DMS53 treated with DMSO at 0.1 percent for 48 hours (cell line): ENCODE data around the gene FGD5.

Experiments used
- DNase-seq: peaks from one replicate; lab custom pipeline; 2025; ENCODE audit not compliant: unreplicated experiment; lab: John Stamatoyannopoulos, UW

Gene FGD5

GRCh38 chr3:14847613-14848541, 29.1 kb downstream of the FGD5 start:
- DNase-seq, result no peak

GRCh38 chr3:14848906-14849305, 30.1 kb downstream of the FGD5 start:
- no peak for DNase-seq

GRCh38 chr3:14849638-14850230, 31.0 kb downstream of the FGD5 start:
- no peak for DNase-seq

- no peak for DNase-seq
Observed at GRCh38 chr3:14852058-14852594, 33.4 kb downstream of the FGD5 start.

- DNase-seq, result no peak
Observed at GRCh38 chr3:14852717-14853116, 34.0 kb downstream of the FGD5 start.

- no peak for DNase-seq
Observed at GRCh38 chr3:14853271-14853951, 34.6 kb downstream of the FGD5 start.

- DNase-seq, result no peak
Observed at GRCh38 chr3:14857506-14857905, 38.7 kb downstream of the FGD5 start.

- no peak for DNase-seq
Observed at GRCh38 chr3:14858105-14858504, 39.3 kb downstream of the FGD5 start.

GRCh38 chr3:14859880-14860279, 41.1 kb downstream of the FGD5 start:
- no peak for DNase-seq

GRCh38 chr3:14861031-14861430, 42.3 kb downstream of the FGD5 start:
- DNase-seq, result no peak

- DNase-seq, result no peak
Observed at GRCh38 chr3:14861446-14862302, 42.9 kb downstream of the FGD5 start.

GRCh38 chr3:14862303-14862660, 43.5 kb downstream of the FGD5 start:
- DNase-seq, result no peak

- no peak for DNase-seq
Observed at GRCh38 chr3:14862661-14863230, 44.0 kb downstream of the FGD5 start.

GRCh38 chr3:14863333-14864100, 44.8 kb downstream of the FGD5 start:
- no peak for DNase-seq

GRCh38 chr3:14864131-14864530, 45.4 kb downstream of the FGD5 start:
- no peak for DNase-seq

- no peak for DNase-seq
Observed at GRCh38 chr3:14866627-14867026, 47.9 kb downstream of the FGD5 start.

- no peak for DNase-seq
Observed at GRCh38 chr3:14867936-14868570, 49.3 kb downstream of the FGD5 start.

- no peak for DNase-seq
Observed at GRCh38 chr3:14869917-14870782, 51.4 kb downstream of the FGD5 start.

GRCh38 chr3:14870783-14871060, 52.0 kb downstream of the FGD5 start:
- DNase-seq, result no peak
